GM12891 (cell line): ENCODE results near the gene TEAD1.

ENCODE experiments used
- DNase-seq: peaks from one replicate; pipeline ENCODE4 v3.0.0; 2011; ENCODE audit warnings: low spot score; ENCODE audit not compliant: insufficient read length
- FAIRE-seq: peaks from 2 replicates; lab custom pipeline; 2011; peaks lifted over from hg19 to GRCh38; lab: Jason Lieb, UNC
- PAX5 ChIP-seq: IDR thresholded peaks from 2 replicates; pipeline ENCODE4 v1.6.1; 2011; ENCODE audit warnings: low read length, moderate library complexity, mild to moderate bottlenecking; ENCODE audit not compliant: insufficient read depth, severe bottlenecking
- POLR2A ChIP-seq: IDR thresholded peaks from 2 replicates; pipeline ENCODE4 v1.6.1; 2011; ENCODE audit warnings: low read depth, low read length, control low read depth
- POLR2AphosphoS5 ChIP-seq: IDR thresholded peaks from 2 replicates; pipeline ENCODE4 v1.6.1; 2011; ENCODE audit warnings: low read depth, low read length, control low read depth
- POU2F2 ChIP-seq: IDR thresholded peaks from 2 replicates; pipeline ENCODE4 v1.6.1; 2011; ENCODE audit warnings: low read depth, mild to moderate bottlenecking, control low read depth, low read length, moderate library complexity
- SPI1 ChIP-seq: IDR thresholded peaks from 2 replicates; pipeline ENCODE4 v1.6.1; 2011; ENCODE audit warnings: low read depth, low read length, control low read depth
- TAF1 ChIP-seq: IDR thresholded peaks from 2 replicates; pipeline ENCODE4 v1.6.1; 2011; ENCODE audit warnings: low read depth, low read length, control low read depth

Gene TEAD1

GRCh38 chr11:12986194-12986898 is 312.1 kb downstream of the TEAD1 start:
- FAIRE-seq: no peak
- no peak for DNase-seq
- TF ChIP-seq POLR2A (no peak), PAX5 (no peak)

- FAIRE-seq (no peak), DNase-seq (no peak)
- TF ChIP-seq PAX5 (no peak), POLR2A (no peak), TAF1 (no peak), POLR2AphosphoS5 (no peak), SPI1 (no peak), POU2F2 (no peak)
These were observed 315.4 kb downstream of the TEAD1 start for GRCh38 chr11:12989428-12990161.

GRCh38 chr11:12990162-12990480 is 315.9 kb downstream of the TEAD1 start:
- TF ChIP-seq POU2F2 (no peak), SPI1 (no peak), TAF1 (no peak), POLR2A (no peak), POLR2AphosphoS5 (no peak), PAX5 (no peak)
- DNase-seq (no peak), FAIRE-seq (no peak)

- TF ChIP-seq SPI1: no peak
- TF ChIP-seq TAF1: no peak
- TF ChIP-seq POLR2A: no peak
- TF ChIP-seq POLR2AphosphoS5: no peak
- TF ChIP-seq POU2F2: no peak
- TF ChIP-seq PAX5: no peak
- FAIRE-seq: no peak
- DNase-seq: no peak
These were observed 317.2 kb downstream of the TEAD1 start for GRCh38 chr11:12991426-12991825.

GRCh38 chr11:12993626-12994025 is 319.4 kb downstream of the TEAD1 start:
- TF ChIP-seq TAF1 (no peak), POLR2AphosphoS5 (no peak), POLR2A (no peak), PAX5 (no peak), POU2F2 (no peak), SPI1 (no peak)
- FAIRE-seq (no peak), DNase-seq (no peak)
